ENCODE data around the gene CEP131. TPM values are rescaled to one million over a fixed set of nuclear protein-coding genes. Genes with fewer than 3 reads are reported as not detected.
A peak's percentile ranks its signal among the peaks of the same experiment; 100 is the strongest.

CEP131 gene
- total RNA-seq, 1 donor from 2014 or later = 5.4 TPM

- no peak for DNase-seq (ENCODE audit: low spot score)
These were observed 981 bp upstream of the CEP131 start for GRCh38 chr17:81223762-81224130.

DNA sequence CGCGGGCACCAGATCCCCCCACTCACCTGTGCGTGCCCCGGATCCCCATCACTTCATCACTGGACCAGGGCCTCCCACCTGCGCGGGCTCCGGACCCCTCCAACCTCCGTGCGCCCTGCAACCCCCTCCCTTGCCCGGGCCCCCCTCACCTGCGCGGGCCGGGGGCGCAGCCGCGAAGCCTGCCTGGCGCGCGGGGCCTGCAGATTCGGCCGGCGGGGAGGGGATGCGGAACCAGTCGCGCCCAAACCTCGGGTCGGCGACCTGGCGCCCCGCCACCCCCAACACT is 202 bp downstream of the CEP131 start:
- DNase-seq (ENCODE audit: low spot score) = no peak

- DNase-seq (ENCODE audit: low spot score) = no peak
These were observed 734 bp downstream of the CEP131 start for GRCh38 chr17:81221842-81222619.

DNA sequence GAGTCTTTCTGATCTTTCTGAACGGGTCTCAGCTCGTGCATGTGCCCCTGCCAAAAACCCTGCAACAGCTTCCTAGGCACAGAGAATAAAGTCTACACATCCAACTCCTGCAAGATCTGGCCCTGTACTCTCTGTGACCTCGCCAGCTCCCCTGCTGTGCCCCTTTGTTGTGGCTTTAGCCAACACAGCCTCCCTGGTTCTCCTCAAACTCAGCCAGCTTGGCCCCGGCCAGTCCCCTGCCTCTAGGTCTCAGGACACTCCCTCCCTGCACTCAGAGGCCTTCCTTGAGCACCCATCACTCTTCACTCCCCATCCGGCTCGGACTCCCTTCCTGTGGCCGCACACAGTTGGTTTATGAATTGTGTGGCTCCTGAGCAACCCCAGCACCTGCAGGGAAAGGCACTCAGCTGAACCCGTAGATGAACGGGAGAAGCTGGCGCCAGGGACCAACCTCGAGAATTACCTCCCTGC is 1.4 kb downstream of the CEP131 start:
- no peak for DNase-seq (ENCODE audit: low spot score)

GRCh38 chr17:81219476-81220180 is 3.1 kb downstream of the CEP131 start:
- no peak for DNase-seq (ENCODE audit: low spot score)

DNA sequence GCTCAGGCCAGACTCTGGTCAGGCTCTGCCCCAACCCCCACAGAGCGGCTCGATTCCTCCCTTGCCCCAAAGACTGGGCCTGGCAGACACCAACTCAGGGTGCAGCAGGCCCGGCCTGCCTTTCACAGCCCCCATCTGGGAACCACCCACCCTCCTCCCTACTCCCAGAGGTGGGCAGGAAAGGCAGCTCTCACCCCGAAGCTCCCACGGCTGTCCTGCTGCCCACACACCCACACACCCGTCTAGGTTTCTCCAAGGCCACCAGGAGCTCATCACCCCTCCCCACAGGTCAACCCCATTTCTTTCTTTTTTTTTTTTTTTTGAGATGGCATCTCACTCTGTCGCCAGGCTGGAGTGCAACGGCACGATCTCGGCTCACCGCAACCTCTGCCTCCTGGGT is 3.8 kb downstream of the CEP131 start:
- no peak for DNase-seq (ENCODE audit: low spot score)

- no peak for DNase-seq (ENCODE audit: low spot score)
These were observed 4.3 kb downstream of the CEP131 start for GRCh38 chr17:81218459-81218858.

GRCh38 chr17:81217491-81217890 is 5.3 kb downstream of the CEP131 start:
- DNase-seq (ENCODE audit: low spot score) = no peak

GRCh38 chr17:81213978-81214377 is 8.8 kb downstream of the CEP131 start:
- DNase-seq (ENCODE audit: low spot score) = no peak

DNA sequence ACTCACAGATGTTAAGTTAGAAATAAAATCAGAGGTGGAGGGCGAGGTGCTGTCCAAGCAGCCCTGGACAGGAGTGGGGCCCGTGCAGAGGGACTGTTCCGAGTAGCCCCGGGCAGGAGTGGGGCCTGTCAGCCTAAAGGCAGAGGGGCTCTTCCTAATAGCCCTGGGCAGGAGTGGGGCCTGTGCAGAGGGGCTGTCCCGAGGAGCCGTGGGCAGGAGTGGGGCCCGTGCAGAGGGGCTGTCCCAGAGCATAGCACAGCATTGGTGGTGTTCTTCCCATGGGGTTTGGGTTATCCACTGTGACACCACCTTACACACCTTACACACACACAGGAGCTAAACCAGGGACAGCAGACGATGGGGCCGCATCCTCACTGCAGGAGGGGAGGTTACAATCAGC is 10.4 kb downstream of the CEP131 start:
- no peak for DNase-seq (ENCODE audit: low spot score)

- DNase-seq (ENCODE audit: low spot score) = no peak
These were observed 11.9 kb downstream of the CEP131 start for GRCh38 chr17:81210868-81211267.

GRCh38 chr17:81210466-81210865 is 12.3 kb downstream of the CEP131 start:
- DNase-seq (ENCODE audit: low spot score) = no peak

DNA sequence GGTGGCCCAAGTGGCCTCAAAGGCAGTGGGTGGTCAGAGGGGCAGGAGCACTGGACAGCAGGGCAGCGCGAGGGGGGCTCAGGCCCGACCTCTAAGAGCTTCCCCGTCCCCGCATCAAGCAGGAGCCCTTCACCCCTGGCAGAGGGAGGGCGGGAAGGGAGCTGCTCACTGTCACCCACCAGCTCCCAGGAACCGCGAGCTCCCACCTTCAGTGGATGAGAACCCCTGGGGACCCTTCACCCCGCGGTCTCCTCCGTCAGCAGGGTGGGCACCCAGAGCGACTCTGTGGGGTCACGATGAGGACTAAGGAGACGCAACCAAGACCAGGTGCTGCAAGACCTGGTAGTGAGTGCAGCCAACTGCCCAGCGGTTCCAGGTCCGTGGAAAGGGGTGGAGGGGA is 13.6 kb downstream of the CEP131 start:
- no peak for DNase-seq (ENCODE audit: low spot score)

DNA sequence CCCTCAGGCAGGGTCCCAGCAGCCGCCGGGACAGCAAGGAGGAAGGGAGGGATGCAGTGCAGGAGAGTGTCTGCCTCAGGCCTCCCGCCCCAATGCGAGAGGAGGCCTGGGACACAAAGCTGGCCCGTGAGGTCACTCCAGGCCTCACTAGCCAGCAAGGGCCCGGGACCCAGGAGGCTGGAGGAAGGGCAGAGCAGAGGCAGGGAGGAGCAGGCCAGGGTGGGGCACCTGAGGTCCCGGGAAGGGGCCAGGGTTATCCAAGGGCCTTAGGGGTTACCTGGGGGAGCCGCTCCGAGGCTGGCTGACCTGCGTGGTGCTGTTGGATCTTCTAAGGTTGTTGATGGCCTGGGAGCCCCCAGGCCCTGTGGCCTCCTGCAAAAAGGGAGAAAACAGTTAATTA is 14.1 kb downstream of the CEP131 start:
- DNase-seq (ENCODE audit: low spot score) = no peak

DNA sequence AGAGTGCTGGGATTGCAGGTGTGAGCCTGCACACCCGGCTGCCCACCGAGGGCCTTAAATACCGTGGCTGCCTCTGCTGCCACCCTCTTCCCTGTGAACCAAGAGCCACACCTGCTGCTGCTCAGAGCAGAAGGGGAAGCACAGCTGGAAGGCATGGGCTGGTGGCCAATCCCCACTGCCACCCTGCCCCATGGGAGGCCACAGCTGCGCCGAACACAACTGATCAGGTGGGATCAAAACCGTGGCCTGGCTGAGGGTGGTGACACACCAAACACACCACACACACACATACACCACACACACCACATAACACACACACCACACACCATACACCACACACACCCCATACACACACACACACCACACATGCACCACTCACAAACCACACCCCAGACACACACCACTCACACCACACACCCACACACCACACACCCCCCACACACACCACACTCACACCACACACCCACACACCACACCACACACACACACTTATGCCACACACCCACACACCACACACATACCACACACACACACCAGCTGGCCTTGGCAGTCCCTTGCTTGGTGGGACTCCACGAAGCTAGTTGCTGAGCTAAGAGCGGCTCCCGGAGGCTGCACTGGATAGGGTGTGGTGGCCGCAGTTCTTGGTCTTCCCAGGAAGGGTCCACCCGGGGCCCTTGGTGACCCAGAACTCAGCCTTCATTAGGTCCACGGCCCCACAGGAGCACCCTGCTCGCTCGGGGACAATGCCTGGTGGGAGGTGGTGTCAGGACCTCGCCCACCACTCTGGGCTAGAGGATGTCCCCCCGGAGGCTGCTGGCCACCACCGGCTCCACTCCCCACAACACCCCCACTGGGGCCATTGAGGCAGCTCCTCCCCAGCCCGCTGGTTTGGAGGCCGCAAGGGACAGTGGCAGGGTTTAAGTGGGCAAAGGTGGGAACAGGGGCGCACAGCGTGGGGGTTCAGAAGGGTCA is 14.9 kb downstream of the CEP131 start:
- DNase-seq (ENCODE audit: low spot score) = no peak

GRCh38 chr17:81206657-81207056 is 16.1 kb downstream of the CEP131 start:
- no peak for DNase-seq (ENCODE audit: low spot score)

GRCh38 chr17:81206166-81206565 is 16.6 kb downstream of the CEP131 start:
- no peak for DNase-seq (ENCODE audit: low spot score)

GRCh38 chr17:81204578-81204977 is 18.2 kb downstream of the CEP131 start:
- no peak for DNase-seq (ENCODE audit: low spot score)

- no peak for DNase-seq (ENCODE audit: low spot score)
These were observed 19.6 kb downstream of the CEP131 start for GRCh38 chr17:81203136-81203535.

GRCh38 chr17:81202318-81202717 is 20.4 kb downstream of the CEP131 start:
- no peak for DNase-seq (ENCODE audit: low spot score)

DNA sequence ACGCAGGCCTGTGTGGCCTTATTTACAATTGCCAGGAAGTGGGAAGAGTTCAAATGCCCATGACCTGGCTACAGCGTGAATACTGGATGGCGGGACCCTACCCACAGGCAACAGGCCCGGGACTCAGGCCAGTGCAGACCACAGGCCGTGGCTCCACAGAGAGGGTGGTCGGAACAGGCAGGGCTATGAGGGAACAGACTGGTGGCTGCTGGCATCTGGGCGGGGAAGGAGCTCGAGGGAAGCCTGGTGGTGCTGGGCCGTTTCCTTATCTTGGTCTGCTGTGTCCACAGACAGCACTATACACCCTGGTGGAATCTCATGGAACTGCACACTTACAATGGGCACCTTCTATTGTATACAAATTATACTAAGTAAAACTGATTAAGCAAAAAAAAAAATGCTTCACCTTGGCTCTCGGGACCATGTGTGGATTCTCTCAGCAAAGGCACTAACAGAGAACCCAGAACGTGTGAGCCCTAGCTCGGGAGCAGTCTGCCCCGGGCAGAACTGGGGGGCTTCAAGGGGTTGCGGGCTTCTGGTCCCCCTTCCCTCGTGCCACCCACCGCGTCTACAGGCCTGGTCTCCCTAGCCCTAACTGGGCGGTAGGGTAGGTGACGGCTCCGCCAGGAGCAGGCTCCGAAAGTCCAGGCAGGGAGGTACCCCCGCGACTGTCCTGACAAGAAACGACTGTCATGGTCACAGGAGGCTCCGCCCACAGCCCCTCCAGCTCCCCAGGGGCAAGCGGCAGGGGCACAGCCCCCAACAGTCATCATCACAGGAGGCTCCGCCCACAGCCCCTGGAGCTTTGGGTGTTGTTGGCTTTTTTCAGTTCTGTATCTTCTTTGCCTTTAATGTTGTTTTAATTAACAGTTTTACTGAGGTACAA is 21.8 kb downstream of the CEP131 start:
- DNase-seq (ENCODE audit: low spot score) = peak; percentile 77
